Epithelial cell of esophagus (primary cell): Measurements from ENCODE around the gene NLGN1.

Experiments used
- DNase-seq: peaks from one replicate; pipeline ENCODE4 v3.0.0; 2010; ENCODE audit warnings: low read depth
- H3K4me3 ChIP-seq: 2 replicates; pipeline ENCODE4 v1.5.1; 2011; ENCODE audit warnings: mild to moderate bottlenecking, low read length, control low read depth
- TF ChIP-seq, protein P1 (sequence below): IDR thresholded peaks from 2 replicates; pipeline ENCODE4 v1.5.1; 2011; ENCODE audit warnings: low read depth, mild to moderate bottlenecking, low read length, control low read depth, inconsistent platforms; ENCODE audit not compliant: insufficient read depth; ENCODE audit errors: missing control alignments

NLGN1 gene

DNA sequence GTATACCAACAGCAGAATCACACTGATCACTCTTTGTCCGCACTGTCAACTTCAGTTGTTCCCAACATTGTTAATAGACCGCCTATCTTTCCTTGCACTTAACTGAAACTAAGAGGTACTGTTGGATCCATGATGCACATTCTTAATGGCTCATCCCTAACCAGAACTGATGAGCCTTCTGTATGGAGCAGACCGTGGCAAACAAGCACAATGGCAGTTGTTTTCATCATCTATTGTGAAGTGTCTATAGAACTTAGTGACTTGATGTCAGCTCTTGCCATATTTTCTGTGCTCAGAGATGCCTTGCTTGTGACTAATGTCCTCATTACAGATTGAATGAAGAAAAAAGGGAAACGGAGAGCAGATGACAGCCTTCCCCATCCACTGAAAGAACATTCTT lies 347.4 kb downstream of the NLGN1 start:
- no peak for DNase-seq
- TF ChIP-seq, protein P1, sequence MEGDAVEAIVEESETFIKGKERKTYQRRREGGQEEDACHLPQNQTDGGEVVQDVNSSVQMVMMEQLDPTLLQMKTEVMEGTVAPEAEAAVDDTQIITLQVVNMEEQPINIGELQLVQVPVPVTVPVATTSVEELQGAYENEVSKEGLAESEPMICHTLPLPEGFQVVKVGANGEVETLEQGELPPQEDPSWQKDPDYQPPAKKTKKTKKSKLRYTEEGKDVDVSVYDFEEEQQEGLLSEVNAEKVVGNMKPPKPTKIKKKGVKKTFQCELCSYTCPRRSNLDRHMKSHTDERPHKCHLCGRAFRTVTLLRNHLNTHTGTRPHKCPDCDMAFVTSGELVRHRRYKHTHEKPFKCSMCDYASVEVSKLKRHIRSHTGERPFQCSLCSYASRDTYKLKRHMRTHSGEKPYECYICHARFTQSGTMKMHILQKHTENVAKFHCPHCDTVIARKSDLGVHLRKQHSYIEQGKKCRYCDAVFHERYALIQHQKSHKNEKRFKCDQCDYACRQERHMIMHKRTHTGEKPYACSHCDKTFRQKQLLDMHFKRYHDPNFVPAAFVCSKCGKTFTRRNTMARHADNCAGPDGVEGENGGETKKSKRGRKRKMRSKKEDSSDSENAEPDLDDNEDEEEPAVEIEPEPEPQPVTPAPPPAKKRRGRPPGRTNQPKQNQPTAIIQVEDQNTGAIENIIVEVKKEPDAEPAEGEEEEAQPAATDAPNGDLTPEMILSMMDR = no peak

DNA sequence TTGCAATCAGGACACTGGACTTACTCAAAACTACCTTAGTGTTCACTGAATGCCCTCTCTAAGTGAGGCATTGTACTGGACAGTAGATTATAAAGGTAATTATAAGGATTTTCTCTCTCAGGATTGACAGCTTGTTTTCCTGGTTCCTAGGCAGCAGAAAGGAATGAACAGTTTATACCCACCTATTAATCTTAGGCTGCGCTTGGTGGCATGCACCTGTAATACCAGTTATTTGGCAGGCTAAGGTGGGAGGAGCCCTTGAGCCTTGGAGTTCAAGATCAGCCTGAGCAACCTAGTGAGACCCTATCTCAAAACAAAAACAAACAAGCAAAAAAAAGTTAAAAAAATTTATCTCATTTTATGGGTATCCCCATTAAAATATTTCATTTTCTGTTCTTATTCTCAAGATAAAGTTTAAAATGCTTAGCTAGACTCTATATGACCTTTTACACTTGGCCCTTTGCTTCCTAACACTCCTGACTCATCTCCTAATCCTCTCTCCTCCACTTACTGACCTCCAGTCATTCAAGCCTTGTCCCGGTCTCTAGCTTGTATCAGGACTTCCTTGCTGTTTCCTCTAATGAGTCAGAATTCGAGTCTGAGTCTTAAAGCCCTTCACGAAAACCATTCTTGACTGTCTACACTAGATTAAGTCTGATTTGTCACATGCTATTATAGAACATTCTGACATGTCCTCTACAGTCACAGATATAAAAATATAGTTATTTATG lies 348.6 kb downstream of the NLGN1 start:
- H3K4me3 ChIP-seq = no peak overlapping the region
- TF ChIP-seq, protein P1 = no peak
- peak; percentile 85 for DNase-seq

More for the DNA sequence above, 347.4 kb downstream of the NLGN1 start:
- no peak overlapping the region for H3K4me3 ChIP-seq

DNA sequence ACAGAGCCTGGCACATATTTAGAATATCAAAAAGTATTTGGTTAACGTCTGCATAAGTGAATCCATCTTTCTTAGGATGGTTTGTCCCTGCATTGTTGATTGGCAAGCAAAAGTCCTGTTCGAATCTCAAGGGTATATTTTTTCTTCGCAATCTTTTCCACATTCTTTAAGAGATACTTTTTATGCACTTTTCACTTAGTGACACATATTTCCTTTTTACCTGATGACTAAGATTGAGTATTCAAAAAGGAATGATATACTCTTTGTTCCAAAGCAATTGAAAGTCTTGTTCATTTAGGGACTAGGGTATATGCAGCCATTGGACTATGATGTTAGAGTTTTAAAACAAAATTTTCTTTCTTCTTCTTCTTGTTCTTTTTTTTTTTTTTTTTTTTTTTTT lies 349.9 kb downstream of the NLGN1 start:
- no peak overlapping the region for H3K4me3 ChIP-seq
- TF ChIP-seq, protein P1 = no peak
- DNase-seq = peak; percentile 55

DNA sequence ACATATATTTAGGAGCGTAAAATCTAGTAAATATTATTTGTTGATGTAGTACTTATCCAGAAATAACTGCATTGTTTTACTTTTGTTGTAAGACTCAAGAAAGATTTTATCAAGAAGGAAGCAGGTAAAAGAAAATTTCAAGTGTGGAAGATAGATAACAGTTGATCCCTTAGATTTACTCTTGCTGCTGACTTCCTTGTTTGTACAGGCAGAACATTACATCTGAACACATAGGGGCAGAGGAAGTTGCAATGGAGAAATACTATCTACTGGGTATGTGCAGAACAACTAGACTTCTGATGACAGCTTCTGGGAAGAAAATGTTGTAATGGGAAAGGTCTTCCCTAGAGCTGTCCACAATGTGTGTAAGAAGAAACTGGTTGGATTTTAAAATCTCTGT lies 350.6 kb downstream of the NLGN1 start:
- no peak for DNase-seq
- no peak overlapping the region for H3K4me3 ChIP-seq
- TF ChIP-seq, protein P1 = no peak

DNA sequence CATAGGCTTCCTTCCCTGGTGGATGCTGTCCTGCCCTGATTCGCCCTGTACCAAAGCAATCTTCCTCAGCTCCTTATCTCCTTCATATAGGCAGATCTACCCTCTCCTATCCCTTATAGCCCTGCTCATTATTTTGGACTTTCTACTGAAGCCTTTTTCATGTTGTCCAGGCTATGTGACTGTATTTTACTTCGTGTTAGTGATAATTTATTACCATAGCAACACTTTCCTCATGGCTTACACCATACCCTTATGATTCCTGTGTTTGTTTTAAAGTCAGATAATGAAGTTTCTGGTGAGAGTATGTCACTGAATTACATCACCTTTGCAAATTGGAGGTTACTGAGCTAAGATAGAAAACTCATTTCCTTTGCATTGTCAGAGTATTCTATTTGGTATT lies 352.6 kb downstream of the NLGN1 start:
- TF ChIP-seq, protein P1 = no peak
- no peak overlapping the region for H3K4me3 ChIP-seq
- peak; percentile 31 for DNase-seq

DNA sequence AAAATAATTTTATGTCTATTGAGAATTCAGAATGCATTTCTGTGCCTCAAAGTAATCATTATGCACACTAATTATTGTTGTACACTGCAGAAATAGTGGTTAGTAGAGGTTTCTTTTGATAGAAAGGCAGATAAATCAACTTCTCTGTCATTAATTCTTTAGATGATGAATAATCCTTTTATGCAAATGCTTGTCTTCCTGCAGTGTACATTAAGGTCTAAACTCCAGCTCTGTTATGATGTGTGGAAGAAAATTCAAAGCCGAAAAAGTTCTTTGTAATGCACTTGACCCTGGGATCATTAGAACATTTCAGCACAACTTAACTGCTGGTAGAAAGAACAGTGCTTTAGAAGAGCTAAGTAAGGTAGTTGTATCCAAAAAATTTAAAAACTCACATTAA lies 353.0 kb downstream of the NLGN1 start:
- no peak overlapping the region for H3K4me3 ChIP-seq
- DNase-seq = no peak
- TF ChIP-seq, protein P1 = no peak

DNA sequence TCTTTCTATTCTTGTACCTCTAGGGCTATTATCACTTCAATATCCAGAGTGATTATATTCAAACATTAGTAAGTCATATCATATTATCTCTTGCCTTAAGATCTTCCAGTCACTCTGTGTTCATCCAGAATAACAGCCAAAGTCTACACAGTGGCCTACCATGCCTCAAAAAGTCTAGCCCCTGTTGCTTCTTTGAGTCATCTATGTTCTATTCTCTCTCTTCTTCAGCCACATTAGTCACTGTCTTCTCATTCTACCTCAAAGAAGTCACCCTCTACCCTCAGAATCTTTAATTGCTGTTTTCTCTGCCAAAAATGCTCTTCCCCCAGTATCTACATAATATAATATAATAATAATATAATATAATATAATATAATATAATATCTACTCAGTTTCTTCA lies 356.0 kb downstream of the NLGN1 start:
- no peak for DNase-seq

More for the DNA sequence above, 356.0 kb downstream of the NLGN1 start:
- TF ChIP-seq, protein P1 = no peak
- no peak overlapping the region for H3K4me3 ChIP-seq
